K562 (cell line): ENCODE measurements around the gene FTSJ3. TPM values are rescaled to one million over a fixed set of nuclear protein-coding genes. Genes with fewer than 3 reads are reported as not detected.

ENCODE experiments used
- ATF7 ChIP-seq: fragments of 450-650 bp; IDR thresholded peaks from 2 replicates; pipeline ENCODE4 v1.7.1; 2014; ENCODE audit warnings: mild to moderate bottlenecking, moderate library complexity
- BCOR ChIP-seq: fragments of 450-650 bp; IDR thresholded peaks from 2 replicates; pipeline ENCODE4 v1.6.1; 2016
- BRD9 ChIP-seq: fragments of 450-650 bp; IDR thresholded peaks from 2 replicates; pipeline ENCODE4 v1.6.1; 2018; ENCODE audit warnings: low read depth; ENCODE audit not compliant: partially characterized antibody
- CREM ChIP-seq: IDR thresholded peaks from 2 replicates; pipeline ENCODE4 v1.6.1; 2014; ENCODE audit warnings: antibody characterized with exemption, low read depth
- DEAF1 ChIP-seq: fragments of 450-650 bp; formaldehyde crosslinking; IDR thresholded peaks from 2 replicates; pipeline ENCODE4 v1.4.0; 2020; ENCODE audit warnings: mild to moderate bottlenecking, moderate library complexity
- ESRRA ChIP-seq: fragments of 450-650 bp; IDR thresholded peaks from 2 replicates; pipeline ENCODE4 v1.6.1; 2014; ENCODE audit warnings: low read depth, mild to moderate bottlenecking, moderate library complexity, borderline replicate concordance
- HCFC1 ChIP-seq: IDR thresholded peaks from 2 replicates; pipeline ENCODE4 v1.6.1; 2012; ENCODE audit warnings: low read depth, low read length, improper control_type of control experiment
- JUND ChIP-seq, 2 experiments: IDR thresholded peaks; 2 replicates in 1 of 2; 3 replicates in 1 of 2; pipeline ENCODE4 v1.6.1; 2011; ENCODE audit warnings: borderline replicate concordance in 2 of 2, low read depth in 2 of 2, low read length in 2 of 2, improper control_type of control experiment in 1 of 2, missing biosample characterization in 1 of 2, missing genetic modification characterization in 1 of 2, missing genetic modification reagents in 1 of 2
- MAX ChIP-seq: sonication (generic); formaldehyde crosslinking; IDR thresholded peaks from 2 replicates; pipeline ENCODE4 v1.9.0; 2022; ENCODE audit warnings: mild to moderate bottlenecking, missing genetic modification reagents
- MEIS2 ChIP-seq: fragments of 450-650 bp; IDR thresholded peaks from 2 replicates; pipeline ENCODE4 v1.6.1; 2014; ENCODE audit warnings: mild to moderate bottlenecking; ENCODE audit not compliant: partially characterized antibody
- NR3C1 ChIP-seq: sonication (generic); formaldehyde crosslinking; IDR thresholded peaks from 2 replicates; pipeline ENCODE4 v1.8.1; 2022; ENCODE audit warnings: missing genetic modification reagents
- RAD21 ChIP-seq, 2 experiments: fragments of 250-450 bp in 1 of 2; fragments of 450-650 bp in 1 of 2; sonication (Bioruptor Pico) in 1 of 2; formaldehyde crosslinking in 1 of 2; IDR thresholded peaks in 1 of 2; conservative IDR thresholded peaks in 1 of 2; 2 replicates each; pipeline versions ENCODE4 v1.4.0 to v1.8.0; 2020 to 2022; ENCODE audit warnings: mild to moderate bottlenecking in 2 of 2, moderate library complexity in 1 of 2
- RBFOX2 ChIP-seq: fragments of 200-400 bp; formaldehyde crosslinking; IDR thresholded peaks from 2 replicates; pipeline ENCODE4 v1.6.1; 2017; ENCODE audit warnings: low read depth, mild to moderate bottlenecking, low read length, moderate library complexity
- TFAP4 ChIP-seq: sonication (generic); formaldehyde crosslinking; IDR thresholded peaks from 2 replicates; pipeline ENCODE4 v1.8.0; 2022; ENCODE audit warnings: missing genetic modification reagents, mild to moderate bottlenecking, moderate library complexity, borderline replicate concordance
- XRCC5 ChIP-seq: fragments of 200-400 bp; formaldehyde crosslinking; IDR thresholded peaks from 2 replicates; pipeline ENCODE4 v1.6.1; 2017; ENCODE audit warnings: low read depth, mild to moderate bottlenecking, low read length
- ZNF76 ChIP-seq: fragments of 250-450 bp; sonication (Bioruptor Pico); IDR thresholded peaks from 2 replicates; pipeline ENCODE4 v1.4.0; 2020; ENCODE audit warnings: mild to moderate bottlenecking, moderate library complexity, borderline replicate concordance
- polyA plus RNA-seq, 8 experiments: library from polyadenylated mRNA; depleted of rRNA in 4 of 8; stranded (reverse) in 5 of 8; unstranded in 3 of 8; fragments of >200 nt; fragmentation: Nextera tagmentation in 2 of 8; fragmentation: Illumina TruSeq in 1 of 8; extraction: Ambion mirVana in 2 of 8; extraction: Trizol in 1 of 8; gene quantifications; 2 replicates each; pipeline versions ENCODE4 v1.2.1 to v1.2.3, GENCODE V29; 2011 to 2014; ENCODE audit warnings: inconsistent platforms in 1 of 8, missing spikeins in 1 of 8
- total RNA-seq, 7 experiments: library from RNA; depleted of rRNA in 6 of 7; stranded (reverse); fragments of >200 nt in 6 of 7; fragmentation: Illumina TruSeq in 2 of 7; extraction: Trizol in 2 of 7; gene quantifications; 2 replicates each; pipeline versions ENCODE4 v1.2.1 to v1.2.3, GENCODE V29; 2011 to 2021; ENCODE audit warnings: low replicate concordance in 1 of 7
- TF ChIP-seq, protein P1 (sequence below), 3 experiments: IDR thresholded peaks in 2 of 3; conservative IDR thresholded peaks in 1 of 3; 2 replicates each; pipeline ENCODE4 v1.5.1; 2011 to 2012; ENCODE audit warnings: low read length in 3 of 3, mild to moderate bottlenecking in 3 of 3, control low read depth in 2 of 3, improper control_type of control experiment in 1 of 3, inconsistent platforms in 1 of 3, low read depth in 1 of 3, mixed read lengths in 1 of 3, moderate library complexity in 1 of 3; ENCODE audit not compliant: insufficient read depth in 2 of 3

The FTSJ3 gene
- total and polyA plus RNA-seq, 9 of the 15 experiments (the other 6 are each of a cell fraction or from before 2014, with no cell fraction given): 18.0 to 65.6 (median 52.4) TPM

DNA sequence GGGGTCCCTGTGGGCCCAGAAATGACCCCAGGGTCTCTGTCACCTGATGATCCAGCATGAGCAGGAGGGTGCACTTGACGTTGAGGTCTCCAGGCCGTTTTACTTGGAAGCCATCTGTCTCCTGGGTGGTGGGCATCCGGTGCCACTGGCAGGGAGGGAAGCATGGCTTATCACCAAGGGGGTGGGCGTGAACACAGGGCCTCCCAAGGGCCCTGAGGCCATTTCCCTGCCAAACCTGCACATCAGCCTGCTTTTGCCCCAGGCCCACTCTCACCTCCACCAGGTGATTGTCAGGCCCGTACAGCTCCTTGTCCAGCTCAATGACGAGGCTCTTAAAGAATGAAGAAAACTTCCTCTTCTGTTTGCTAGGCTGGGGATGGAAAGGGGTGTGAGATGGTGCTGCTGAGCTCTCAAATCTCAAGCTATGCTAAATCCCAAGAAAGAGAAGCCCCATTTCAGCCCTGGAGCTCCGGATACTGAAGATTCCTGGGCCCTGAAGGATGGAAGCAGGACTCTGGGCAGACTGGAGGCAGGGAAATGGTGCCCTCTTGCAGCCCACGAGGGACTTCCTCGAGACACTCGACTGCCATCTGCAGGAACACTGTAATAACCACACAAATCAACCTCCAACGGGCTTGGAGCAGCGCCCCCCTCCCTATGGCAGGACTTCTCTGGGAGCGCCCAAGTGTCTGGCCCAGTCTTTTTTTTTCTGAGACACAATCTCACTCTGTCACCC is 7.1 kb upstream of the FTSJ3 start (continued):
- TF ChIP-seq XRCC5: peak; percentile 92
- TF ChIP-seq ZNF76 (CRISPR knock-in tag): no peak
- TF ChIP-seq DEAF1: 0 out of 2 replicates have a peak, but pooled peaks have one; percentile 28
- 0 out of 2 replicates have a peak, but pooled peaks have one; percentile 20 for TF ChIP-seq HCFC1
- TF ChIP-seq, protein P1, sequence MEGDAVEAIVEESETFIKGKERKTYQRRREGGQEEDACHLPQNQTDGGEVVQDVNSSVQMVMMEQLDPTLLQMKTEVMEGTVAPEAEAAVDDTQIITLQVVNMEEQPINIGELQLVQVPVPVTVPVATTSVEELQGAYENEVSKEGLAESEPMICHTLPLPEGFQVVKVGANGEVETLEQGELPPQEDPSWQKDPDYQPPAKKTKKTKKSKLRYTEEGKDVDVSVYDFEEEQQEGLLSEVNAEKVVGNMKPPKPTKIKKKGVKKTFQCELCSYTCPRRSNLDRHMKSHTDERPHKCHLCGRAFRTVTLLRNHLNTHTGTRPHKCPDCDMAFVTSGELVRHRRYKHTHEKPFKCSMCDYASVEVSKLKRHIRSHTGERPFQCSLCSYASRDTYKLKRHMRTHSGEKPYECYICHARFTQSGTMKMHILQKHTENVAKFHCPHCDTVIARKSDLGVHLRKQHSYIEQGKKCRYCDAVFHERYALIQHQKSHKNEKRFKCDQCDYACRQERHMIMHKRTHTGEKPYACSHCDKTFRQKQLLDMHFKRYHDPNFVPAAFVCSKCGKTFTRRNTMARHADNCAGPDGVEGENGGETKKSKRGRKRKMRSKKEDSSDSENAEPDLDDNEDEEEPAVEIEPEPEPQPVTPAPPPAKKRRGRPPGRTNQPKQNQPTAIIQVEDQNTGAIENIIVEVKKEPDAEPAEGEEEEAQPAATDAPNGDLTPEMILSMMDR (IDR thresholded peaks at IDR 0.05 in 2 of 3, conservative IDR thresholded peaks at IDR 0.05 in 1 of 3; ENCODE audit: insufficient read depth in 2 of 3, low read depth in 1 of 3, low read length in 3 of 3): peak; percentile 91 to 99 (median 99)
- TF ChIP-seq NR3C1 (CRISPR knock-in tag): no peak
- peak; percentile 44 to 68; a peak in 3 of 4 replicates for TF ChIP-seq RAD21 (CRISPR knock-in tag; conservative IDR thresholded peaks at IDR 0.05 in 1 of 2, IDR thresholded peaks at IDR 0.05 in 1 of 2)
- TF ChIP-seq RBFOX2: 0 out of 2 replicates have a peak, but pooled peaks have one; percentile 5
- TF ChIP-seq MAX (CRISPR knock-in tag): peak; percentile 68; the same call in 1 of the 2 replicates
- no peak for TF ChIP-seq BCOR
- peak; percentile 45; the same call in 1 of the 2 replicates for TF ChIP-seq TFAP4 (CRISPR knock-in tag)
- TF ChIP-seq BRD9: no peak
- peak; percentile 48; the same call in 1 of the 2 replicates for TF ChIP-seq ESRRA
- peak; percentile 47; the same call in 1 of the 2 replicates for TF ChIP-seq JUND (IDR thresholded peaks at IDR 0.05; ENCODE audit: borderline replicate concordance, low read depth, low read length)
- TF ChIP-seq JUND (tag; IDR thresholded peaks at IDR 0.05; ENCODE audit: borderline replicate concordance, low read depth, low read length): no peak
- peak; percentile 21 for TF ChIP-seq MEIS2
- TF ChIP-seq ATF7: peak; percentile 14; the same call in 1 of the 2 replicates
- peak; percentile 65 for TF ChIP-seq CREM
